Ovary (tissue), 9 donors: ENCODE data around the gene GPRC5C. TPM values are rescaled to one million over a fixed set of nuclear protein-coding genes. Genes with fewer than 3 reads are reported as not detected.

Source experiments
- DNase-seq, 5 donors: peaks; one replicate each; pipeline ENCODE4 v3.0.0-alpha.2; 2019 to 2020
- H3K27ac ChIP-seq, 2 donors: fragments of 200-600 bp; one replicate each; pipeline versions ENCODE4 v1.5.1 to v1.8.0; 2019 to 2022
- H3K27me3 ChIP-seq: fragments of 200-600 bp; one replicate; pipeline ENCODE4 v1.8.0; 2022
- H3K36me3 ChIP-seq: fragments of 200-600 bp; sonication (generic); one replicate; pipeline ENCODE4 v1.5.1; 2019
- H3K4me1 ChIP-seq: one replicate; pipeline ENCODE4 v1.8.1; 2013; ENCODE audit warnings: mild to moderate bottlenecking, moderate library complexity; ENCODE audit not compliant: insufficient read depth
- H3K4me3 ChIP-seq: fragments of 200-600 bp; sonication (generic); one replicate; pipeline ENCODE4 v1.5.1; 2017
- H3K9me3 ChIP-seq, 2 donors: fragments of 200-600 bp in 1 of 2; sonication (generic) in 1 of 2; one replicate each; pipeline versions ENCODE4 v1.5.1 to v1.8.1; 2013 to 2019; ENCODE audit warnings: mild to moderate bottlenecking in 1 of 2, moderate library complexity in 1 of 2
- EP300 ChIP-seq: sonication (generic); formaldehyde crosslinking; IDR thresholded peaks from one replicate; pipeline ENCODE4 v1.6.1; 2017; ENCODE audit warnings: antibody characterized with exemption
- POLR2A ChIP-seq: fragments of 450-650 bp; IDR thresholded peaks from one replicate; pipeline ENCODE4 v1.6.1; 2017; ENCODE audit warnings: antibody characterized with exemption, mild to moderate bottlenecking, moderate library complexity
- WGBS, 3 donors: extraction: QIAGEN DNeasy Blood & Tissue Kit in 1 of 3; methylation state at CpG; one replicate each; pipeline versions ENCODE4 v1.1.5 to v1.1.7; 2013 to 2017; 5-methylcytosine and 5-hydroxymethylcytosine counted together
- intact Hi-C, 4 donors: fragments of 100-400 bp; cut with DNase I; formaldehyde crosslinking; loops; one replicate each; pipeline versions ENCODE4 v1.11.0 to v1.15.1; 2022 to 2023
- polyA plus RNA-seq, 2 donors: library from polyadenylated mRNA; stranded (reverse); fragments of 200-250 nt in 1 of 2; fragments of 350-450 nt in 1 of 2; fragmentation: Illumina TruSeq in 1 of 2; extraction: RNeasy Lipid Tissue Mini Kit (QIAGEN cat#74804) in 1 of 2; gene quantifications; one replicate each; pipeline ENCODE4 v1.2.3, GENCODE V29; 2013 to 2014
- total RNA-seq, 7 donors: library from RNA; depleted of rRNA in 2 of 7; stranded (reverse); fragments of >200 nt in 2 of 7; fragmentation: NEBNext Ultra II Directional in 3 of 7; extraction: Animal tissue kit (Norgen Biotek cat#: 25700) in 3 of 7; gene quantifications; one replicate each; pipeline versions ENCODE4 v1.1.0 to v1.2.4, GENCODE V29; 2016 to 2023
- TF ChIP-seq, protein P1 (sequence below), 3 donors: fragments of 450-650 bp in 2 of 3; fragments of 200-600 bp in 1 of 3; IDR thresholded peaks; one replicate each; pipeline versions ENCODE4 v1.5.1 to v1.8.0; 2016 to 2022; ENCODE audit warnings: antibody characterized with exemption in 3 of 3, mild to moderate bottlenecking in 1 of 3
- donor health status: DM: no; HTN: no; CAD: no; lungs with moderate emphysema.
- donor health status: DM: no; HTN: no; CAD: no.
- donor health status: Bipolar disorder and iron deficiency.
- donor health status: DM: yes; HTN: yes; CAD: no.
- donor health status: DM: no; HTN: no; CAD: no.
- donor health status: DM: yes; HTN: yes; CAD: no.

The GPRC5C gene
- total and polyA plus RNA-seq, 9 donors: 3.7 to 133 (median 61.8) TPM

DNA sequence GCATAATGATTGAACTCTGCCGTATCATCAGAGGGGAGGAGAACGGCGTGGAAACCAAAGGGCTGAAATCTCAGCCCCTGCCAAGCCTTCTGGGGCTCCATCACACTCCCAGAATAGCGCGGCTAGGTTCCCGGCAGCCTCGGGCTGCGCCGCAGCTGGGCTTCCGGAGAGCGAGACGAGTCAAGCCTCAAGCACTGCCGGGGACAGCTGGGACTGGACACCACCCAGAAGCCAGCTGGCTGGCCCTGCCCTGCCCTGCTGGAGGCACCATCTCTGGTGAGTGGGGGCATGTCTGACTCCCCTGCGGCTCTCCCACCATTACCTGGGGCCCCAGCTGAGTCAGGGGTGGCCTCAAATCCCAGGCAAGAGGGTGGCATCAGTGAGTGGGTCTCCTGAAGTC, 7.2 kb upstream of the GPRC5C start:
- H3K27ac ChIP-seq: no peak overlapping the region
- intact Hi-C loops: no loop called here
- peaks cover 18% of the 10 kb centered on the region for H3K4me1 ChIP-seq
- no peak for TF ChIP-seq POLR2A
- TF ChIP-seq, protein P1, sequence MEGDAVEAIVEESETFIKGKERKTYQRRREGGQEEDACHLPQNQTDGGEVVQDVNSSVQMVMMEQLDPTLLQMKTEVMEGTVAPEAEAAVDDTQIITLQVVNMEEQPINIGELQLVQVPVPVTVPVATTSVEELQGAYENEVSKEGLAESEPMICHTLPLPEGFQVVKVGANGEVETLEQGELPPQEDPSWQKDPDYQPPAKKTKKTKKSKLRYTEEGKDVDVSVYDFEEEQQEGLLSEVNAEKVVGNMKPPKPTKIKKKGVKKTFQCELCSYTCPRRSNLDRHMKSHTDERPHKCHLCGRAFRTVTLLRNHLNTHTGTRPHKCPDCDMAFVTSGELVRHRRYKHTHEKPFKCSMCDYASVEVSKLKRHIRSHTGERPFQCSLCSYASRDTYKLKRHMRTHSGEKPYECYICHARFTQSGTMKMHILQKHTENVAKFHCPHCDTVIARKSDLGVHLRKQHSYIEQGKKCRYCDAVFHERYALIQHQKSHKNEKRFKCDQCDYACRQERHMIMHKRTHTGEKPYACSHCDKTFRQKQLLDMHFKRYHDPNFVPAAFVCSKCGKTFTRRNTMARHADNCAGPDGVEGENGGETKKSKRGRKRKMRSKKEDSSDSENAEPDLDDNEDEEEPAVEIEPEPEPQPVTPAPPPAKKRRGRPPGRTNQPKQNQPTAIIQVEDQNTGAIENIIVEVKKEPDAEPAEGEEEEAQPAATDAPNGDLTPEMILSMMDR (IDR thresholded peaks at IDR 0.05): no peak
- no peak for TF ChIP-seq EP300
- 74 to 89% (median 77%) methylated on average over 14 of the region's 14 CpGs for WGBS, 3 donors
- H3K9me3 ChIP-seq: no peaks in the 10 kb centered on the region
- no peaks in the 10 kb centered on the region for H3K36me3 ChIP-seq
- H3K4me3 ChIP-seq: no peak overlapping the region
- H3K27me3 ChIP-seq: no peaks in the 10 kb centered on the region
- DNase-seq: no peak

DNA sequence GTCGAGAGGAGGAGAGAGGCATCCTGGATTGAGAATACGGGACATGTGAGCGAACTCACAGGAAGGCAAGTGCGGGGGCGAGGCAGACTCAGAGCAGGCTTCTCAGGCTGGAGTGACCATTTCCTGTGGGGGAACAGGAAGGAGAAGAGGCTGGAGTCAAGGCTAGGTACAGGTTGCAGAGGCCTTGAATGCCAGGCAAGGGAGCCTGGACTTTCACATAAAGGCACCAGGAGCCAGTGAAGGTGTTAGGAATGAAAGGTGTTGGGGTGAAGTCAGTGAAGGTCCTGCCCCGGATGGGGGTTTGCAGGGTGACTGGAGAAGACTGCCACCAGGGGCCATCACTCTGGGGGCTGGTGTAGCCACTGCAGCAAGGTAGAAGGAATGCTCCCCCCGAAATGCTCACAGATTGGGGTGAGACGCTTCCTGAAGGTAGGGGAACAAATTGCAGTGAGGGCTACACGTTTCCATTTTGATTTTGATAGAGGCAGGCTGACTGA, 5.3 kb upstream of the GPRC5C start:
- intact Hi-C loops: no loop called here

DNA sequence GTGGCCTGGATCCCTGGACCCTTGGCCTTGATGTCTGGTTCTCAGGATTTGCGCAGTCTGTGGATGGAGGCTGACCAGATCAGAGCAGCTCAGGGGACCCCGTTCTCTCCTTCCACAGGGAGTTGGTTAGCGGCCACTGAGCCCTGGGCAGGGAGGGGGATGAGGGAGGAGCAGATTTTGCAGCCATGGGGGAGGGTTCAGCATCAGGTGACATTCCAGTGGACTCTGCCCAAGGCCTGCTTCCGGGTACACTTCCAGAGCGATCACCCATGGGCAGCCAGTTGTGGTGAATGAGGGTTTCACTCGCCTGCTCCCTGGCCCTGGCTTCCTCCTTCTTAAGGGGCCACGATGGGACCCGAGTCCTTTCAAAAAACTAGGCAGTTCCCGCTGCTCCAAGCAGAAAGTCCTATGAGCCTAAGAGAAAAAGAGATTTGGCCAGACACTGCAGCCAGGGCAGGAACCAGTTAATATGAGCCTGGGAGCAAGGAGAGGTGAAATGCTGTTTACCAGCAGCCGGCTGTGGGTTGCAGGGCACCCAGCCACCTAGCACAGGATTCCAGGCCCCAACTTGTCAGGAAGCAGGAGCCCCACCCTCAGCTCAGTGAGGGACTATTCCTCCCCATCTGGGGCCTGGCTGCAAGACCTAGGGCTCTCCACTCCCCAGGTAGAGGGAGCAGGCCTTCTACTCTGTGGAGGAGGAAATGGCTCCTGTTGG, 4.7 kb upstream of the GPRC5C start:
- peak overlapping the region in 1 of 2 donors; percentile 51 for H3K27ac ChIP-seq
- H3K27me3 ChIP-seq: no peaks in the 10 kb centered on the region
- H3K36me3 ChIP-seq: no peaks in the 10 kb centered on the region
- intact Hi-C loops: no loop called here
- no peak overlapping the region for H3K4me3 ChIP-seq
- peak; percentile 50 to 68 (median 63) for DNase-seq
- peaks cover 18% of the 10 kb centered on the region for H3K4me1 ChIP-seq
- H3K9me3 ChIP-seq: no peaks in the 10 kb centered on the region
- TF ChIP-seq, protein P1 (IDR thresholded peaks at IDR 0.05): no peak
- no peak for TF ChIP-seq EP300
- no peak for TF ChIP-seq POLR2A
- WGBS, 3 donors: 48 to 61% (median 53%) methylated on average over 10 of the region's 10 CpGs

More for the DNA sequence above, 5.3 kb upstream of the GPRC5C start:
- no peaks in the 10 kb centered on the region for H3K36me3 ChIP-seq
- H3K4me1 ChIP-seq: peaks cover 18% of the 10 kb centered on the region
- TF ChIP-seq POLR2A (no peak), EP300 (no peak)
- TF ChIP-seq, protein P1 (IDR thresholded peaks at IDR 0.05): no peak
- H3K27ac ChIP-seq: peak overlapping the region in 1 of 2 donors; percentile 51
- no peaks in the 10 kb centered on the region for H3K9me3 ChIP-seq
- H3K27me3 ChIP-seq: no peaks in the 10 kb centered on the region
- peak in 2 of 5 donors; percentile 24 to 29 for DNase-seq
- H3K4me3 ChIP-seq: no peak overlapping the region
- 70 to 82% (median 71%) methylated on average over 9 of the region's 9 CpGs for WGBS, 3 donors

DNA sequence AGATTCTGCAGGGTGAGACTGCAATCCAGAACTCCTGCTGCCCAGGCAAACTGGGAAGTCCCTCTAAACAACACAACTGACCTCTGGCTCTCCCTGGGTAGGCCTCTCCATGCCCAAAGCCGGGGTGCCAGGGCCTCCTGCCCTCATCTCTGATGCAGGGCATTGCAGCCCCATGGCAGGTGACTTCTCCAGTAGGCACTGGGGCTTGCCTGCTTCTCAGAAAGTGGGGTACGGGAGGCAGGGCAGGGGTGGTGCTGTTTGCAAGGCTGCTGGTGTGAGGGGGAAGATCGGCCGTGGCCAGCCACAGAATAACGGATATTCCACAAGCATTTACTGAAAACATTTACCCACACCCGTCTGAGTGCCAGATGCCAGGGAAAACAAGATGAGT, 4.1 kb upstream of the GPRC5C start:
- H3K36me3 ChIP-seq: no peaks in the 10 kb centered on the region
- no peaks in the 10 kb centered on the region for H3K9me3 ChIP-seq
- H3K27me3 ChIP-seq: no peaks in the 10 kb centered on the region
- H3K4me3 ChIP-seq: no peak overlapping the region
- TF ChIP-seq EP300 (no peak), POLR2A (no peak)
- TF ChIP-seq, protein P1 (IDR thresholded peaks at IDR 0.05): no peak
- WGBS, 3 donors: 76 to 82% (median 81%) methylated on average over 6 of the region's 6 CpGs
- intact Hi-C loops: no loop called here
- peak in 1 of 5 donors; percentile 25 for DNase-seq
- peaks cover 18% of the 10 kb centered on the region for H3K4me1 ChIP-seq
- H3K27ac ChIP-seq: peak overlapping the region in 1 of 2 donors; percentile 51
